ENCODE measurements around the gene IGFBP5.

IGFBP5 gene

GRCh38 chr2:216695401-216695821 is at the start of gene IGFBP5:
TSS of gene IGFBP5 (minus strand) at chr2:216695549. CDS start at chr2:216694775, 774 bp downstream.
- peak; percentile 73 for DNase-seq (ENCODE audit: low read depth)
- H3K4me3 ChIP-seq (ENCODE audit: control insufficient read depth, low read depth, low read length): peak within 1 kb of the TSS; percentile 34
- TF ChIP-seq CTCF (conservative IDR thresholded peaks at IDR 0.05; ENCODE audit: control insufficient read depth, insufficient read depth, low read depth, low read length): peak; percentile 3

GRCh38 chr2:216743781-216744180 is 48.4 kb upstream of the IGFBP5 start:
- DNase-seq (ENCODE audit: low read depth): peak; percentile 53
- no peak overlapping the region for H3K4me3 ChIP-seq (ENCODE audit: control insufficient read depth, low read depth, low read length)
- no peak for TF ChIP-seq CTCF (conservative IDR thresholded peaks at IDR 0.05; ENCODE audit: control insufficient read depth, insufficient read depth, low read depth, low read length)

- peak; percentile 81 for DNase-seq (ENCODE audit: low read depth)
- TF ChIP-seq CTCF (conservative IDR thresholded peaks at IDR 0.05; ENCODE audit: control insufficient read depth, insufficient read depth, low read depth, low read length): no peak
- no peak overlapping the region for H3K4me3 ChIP-seq (ENCODE audit: control insufficient read depth, low read depth, low read length)
Measured at GRCh38 chr2:216742411-216742810, 47.1 kb upstream of the IGFBP5 start.

GRCh38 chr2:216741223-216741593 is 45.9 kb upstream of the IGFBP5 start:
- no peak overlapping the region for H3K4me3 ChIP-seq (ENCODE audit: control insufficient read depth, low read depth, low read length)
- no peak for TF ChIP-seq CTCF (conservative IDR thresholded peaks at IDR 0.05; ENCODE audit: control insufficient read depth, insufficient read depth, low read depth, low read length)
- no peak for DNase-seq (ENCODE audit: low read depth)

- peak; percentile 59 for DNase-seq (ENCODE audit: low read depth)
- H3K4me3 ChIP-seq (ENCODE audit: control insufficient read depth, low read depth, low read length): no peak overlapping the region
- no peak for TF ChIP-seq CTCF (conservative IDR thresholded peaks at IDR 0.05; ENCODE audit: control insufficient read depth, insufficient read depth, low read depth, low read length)
Measured at GRCh38 chr2:216740557-216741222, 45.3 kb upstream of the IGFBP5 start.

GRCh38 chr2:216739035-216739434 is 43.7 kb upstream of the IGFBP5 start:
- no peak overlapping the region for H3K4me3 ChIP-seq (ENCODE audit: control insufficient read depth, low read depth, low read length)
- TF ChIP-seq CTCF (conservative IDR thresholded peaks at IDR 0.05; ENCODE audit: control insufficient read depth, insufficient read depth, low read depth, low read length): no peak
- no peak for DNase-seq (ENCODE audit: low read depth)

Data from fibroblast of mammary gland (primary cell).